HCT116 (cell line): ENCODE data around the gene ADGRF4.

Experiments used
- POLR2A ChIP-seq: IDR thresholded peaks from 2 replicates; pipeline ENCODE4 v1.7.0; 2011; ENCODE audit warnings: borderline replicate concordance; ENCODE audit not compliant: insufficient read depth, insufficient read length; ENCODE audit errors: extremely low read depth
- SIN3A ChIP-seq: IDR thresholded peaks from 2 replicates; pipeline ENCODE4 v1.6.1; 2012; ENCODE audit warnings: low read depth
- TF ChIP-seq, protein P1 (sequence below), 3 experiments: fragments of 200-600 bp in 1 of 3; sonication (generic) in 1 of 3; IDR thresholded peaks in 2 of 3; conservative IDR thresholded peaks in 1 of 3; 2 replicates each; pipeline ENCODE4 v1.5.1; 2012 to 2017; ENCODE audit warnings: low read depth in 2 of 3, low read length in 2 of 3, antibody characterized with exemption in 1 of 3, borderline replicate concordance in 1 of 3, control low read depth in 1 of 3, mild to moderate bottlenecking in 1 of 3, mixed read lengths in 1 of 3, mixed run types in 1 of 3, moderate library complexity in 1 of 3; ENCODE audit not compliant: insufficient read depth in 1 of 3

DNA sequence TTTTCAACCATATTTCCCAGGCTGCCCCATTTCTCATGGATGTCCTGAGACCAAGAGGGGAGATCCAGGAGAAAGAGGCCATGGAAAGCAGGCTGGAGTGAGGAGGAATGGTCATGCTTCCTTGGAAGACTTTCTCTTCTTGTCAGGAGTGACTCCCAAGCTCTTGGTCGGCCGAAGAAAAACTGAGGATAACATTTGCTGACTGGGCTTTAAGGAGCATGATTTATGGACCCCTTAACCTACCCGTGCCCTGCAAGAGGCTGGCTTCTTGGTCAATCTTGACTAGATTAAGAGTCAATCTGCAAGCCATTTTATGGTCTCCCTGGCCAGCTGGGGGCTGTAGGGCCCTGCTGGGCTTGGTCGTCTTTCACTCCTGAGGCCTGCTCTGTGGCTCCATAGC, 22.8 kb downstream of the ADGRF4 start:
- TF ChIP-seq, protein P1, sequence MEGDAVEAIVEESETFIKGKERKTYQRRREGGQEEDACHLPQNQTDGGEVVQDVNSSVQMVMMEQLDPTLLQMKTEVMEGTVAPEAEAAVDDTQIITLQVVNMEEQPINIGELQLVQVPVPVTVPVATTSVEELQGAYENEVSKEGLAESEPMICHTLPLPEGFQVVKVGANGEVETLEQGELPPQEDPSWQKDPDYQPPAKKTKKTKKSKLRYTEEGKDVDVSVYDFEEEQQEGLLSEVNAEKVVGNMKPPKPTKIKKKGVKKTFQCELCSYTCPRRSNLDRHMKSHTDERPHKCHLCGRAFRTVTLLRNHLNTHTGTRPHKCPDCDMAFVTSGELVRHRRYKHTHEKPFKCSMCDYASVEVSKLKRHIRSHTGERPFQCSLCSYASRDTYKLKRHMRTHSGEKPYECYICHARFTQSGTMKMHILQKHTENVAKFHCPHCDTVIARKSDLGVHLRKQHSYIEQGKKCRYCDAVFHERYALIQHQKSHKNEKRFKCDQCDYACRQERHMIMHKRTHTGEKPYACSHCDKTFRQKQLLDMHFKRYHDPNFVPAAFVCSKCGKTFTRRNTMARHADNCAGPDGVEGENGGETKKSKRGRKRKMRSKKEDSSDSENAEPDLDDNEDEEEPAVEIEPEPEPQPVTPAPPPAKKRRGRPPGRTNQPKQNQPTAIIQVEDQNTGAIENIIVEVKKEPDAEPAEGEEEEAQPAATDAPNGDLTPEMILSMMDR (IDR thresholded peaks at IDR 0.05 in 2 of 3, conservative IDR thresholded peaks at IDR 0.05 in 1 of 3; ENCODE audit: borderline replicate concordance in 1 of 3, insufficient read depth in 1 of 3, low read depth in 2 of 3, low read length in 2 of 3), result no peak
- no peak for TF ChIP-seq POLR2A
- no peak for TF ChIP-seq SIN3A
